ENCODE measurements around the gene PRKCZ. TPM values are rescaled to one million over a fixed set of nuclear protein-coding genes. Genes with fewer than 3 reads are reported as not detected.
"Not testable (repeated sequence)": the region's sequence is repeated elsewhere in the genome, so short reads cannot be mapped to it uniquely, and the experiment has no call there.

The PRKCZ gene
- polyA plus RNA-seq, 3 donors = 29.5 to 36.9 (median 34.5) TPM

DNA sequence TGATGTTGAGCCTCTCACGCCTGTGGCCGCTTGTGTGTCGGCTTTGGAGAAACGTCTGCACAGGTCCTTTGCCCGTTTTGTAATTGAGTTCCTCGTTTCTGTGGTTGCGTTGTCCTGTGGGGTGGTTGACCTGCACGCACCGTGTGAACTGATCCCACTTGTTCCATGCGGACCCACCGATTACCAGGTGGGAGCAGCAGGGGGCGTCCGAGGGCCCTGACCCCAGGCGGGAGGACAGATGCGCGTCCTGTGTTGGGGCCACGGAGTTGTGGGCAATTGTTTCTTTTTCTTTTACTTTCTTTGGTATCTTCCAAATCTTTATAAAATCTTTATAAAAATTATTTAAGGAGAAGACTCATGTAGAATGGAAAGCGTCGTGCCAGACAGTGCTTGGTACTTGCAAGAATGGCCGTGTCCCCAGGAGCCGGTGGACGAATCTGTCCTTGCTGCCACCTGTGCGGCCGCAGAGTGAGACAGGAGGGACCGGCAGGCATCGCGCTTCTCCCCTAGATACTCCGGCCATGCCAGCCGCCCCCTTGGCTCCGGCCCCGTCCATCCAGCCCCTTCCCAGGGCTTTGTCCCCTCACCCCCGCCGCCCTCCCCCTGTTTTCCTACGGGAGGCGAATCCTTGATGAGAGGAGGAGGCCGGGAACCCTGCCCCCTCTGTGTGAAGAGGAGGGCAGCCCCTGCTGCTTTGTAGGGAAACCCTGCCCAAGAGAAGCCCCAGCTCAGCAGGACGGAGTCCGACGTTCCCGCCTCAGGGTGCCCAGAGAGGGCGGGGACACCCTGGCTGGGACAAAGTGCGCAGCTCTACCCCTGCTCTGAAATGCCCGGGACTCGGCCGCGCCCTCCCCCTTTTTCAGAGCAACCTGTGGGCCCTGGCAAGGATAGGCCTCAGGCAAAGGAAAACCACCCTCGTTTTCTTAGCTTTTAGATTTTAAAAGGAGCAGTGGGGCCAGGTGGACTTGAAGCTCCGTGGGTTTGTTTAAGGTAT lies 41.7 kb downstream of the PRKCZ start:
- no peak for DNase-seq (ENCODE audit: extremely low read depth in 1 of 11, low read depth in 9 of 11, low spot score in 4 of 11)

DNA sequence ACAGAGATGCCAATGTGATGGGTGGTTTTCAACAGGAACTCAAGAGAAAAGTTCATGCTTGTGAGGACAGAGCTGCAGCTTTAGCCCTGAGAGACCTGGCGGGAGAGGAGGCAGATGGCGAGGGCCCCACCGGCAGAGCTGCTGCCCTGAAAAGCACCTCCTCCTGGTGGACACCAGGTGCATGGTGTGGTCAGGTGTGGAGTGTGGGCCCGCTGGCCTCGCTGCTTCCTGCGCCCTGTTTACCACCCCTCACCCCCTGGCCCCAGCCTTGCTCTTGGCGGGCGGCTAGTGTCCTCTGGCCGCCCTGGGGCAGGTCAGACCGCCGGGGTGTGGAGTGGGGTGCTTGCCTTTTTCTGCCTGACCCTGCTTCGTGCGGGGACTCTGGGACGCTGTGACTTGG lies 42.8 kb downstream of the PRKCZ start:
- DNase-seq (ENCODE audit: extremely low read depth in 1 of 11, low read depth in 9 of 11, low spot score in 4 of 11) = no peak

DNA sequence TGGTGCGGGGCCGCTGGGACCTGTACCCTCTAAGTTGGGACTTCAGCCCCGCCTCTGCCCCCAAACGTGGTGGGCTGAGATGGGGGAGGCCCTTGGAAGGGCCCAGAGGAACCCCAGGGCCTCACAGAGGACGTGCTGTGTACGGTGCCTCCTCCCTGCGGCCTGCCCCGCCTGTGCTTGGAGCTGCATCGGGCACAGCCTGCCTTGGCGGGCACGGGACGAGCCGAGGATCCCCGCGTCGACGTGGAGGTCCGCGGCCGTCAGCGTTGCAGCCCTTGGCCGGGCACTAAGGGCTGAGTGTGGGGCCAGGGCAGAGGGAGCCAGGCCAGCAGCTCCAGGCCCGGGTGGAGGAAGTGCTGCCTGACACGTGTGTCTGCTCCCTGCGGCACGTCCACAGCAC lies 43.4 kb downstream of the PRKCZ start:
- no peak for DNase-seq (ENCODE audit: extremely low read depth in 1 of 11, low read depth in 9 of 11, low spot score in 4 of 11)

DNA sequence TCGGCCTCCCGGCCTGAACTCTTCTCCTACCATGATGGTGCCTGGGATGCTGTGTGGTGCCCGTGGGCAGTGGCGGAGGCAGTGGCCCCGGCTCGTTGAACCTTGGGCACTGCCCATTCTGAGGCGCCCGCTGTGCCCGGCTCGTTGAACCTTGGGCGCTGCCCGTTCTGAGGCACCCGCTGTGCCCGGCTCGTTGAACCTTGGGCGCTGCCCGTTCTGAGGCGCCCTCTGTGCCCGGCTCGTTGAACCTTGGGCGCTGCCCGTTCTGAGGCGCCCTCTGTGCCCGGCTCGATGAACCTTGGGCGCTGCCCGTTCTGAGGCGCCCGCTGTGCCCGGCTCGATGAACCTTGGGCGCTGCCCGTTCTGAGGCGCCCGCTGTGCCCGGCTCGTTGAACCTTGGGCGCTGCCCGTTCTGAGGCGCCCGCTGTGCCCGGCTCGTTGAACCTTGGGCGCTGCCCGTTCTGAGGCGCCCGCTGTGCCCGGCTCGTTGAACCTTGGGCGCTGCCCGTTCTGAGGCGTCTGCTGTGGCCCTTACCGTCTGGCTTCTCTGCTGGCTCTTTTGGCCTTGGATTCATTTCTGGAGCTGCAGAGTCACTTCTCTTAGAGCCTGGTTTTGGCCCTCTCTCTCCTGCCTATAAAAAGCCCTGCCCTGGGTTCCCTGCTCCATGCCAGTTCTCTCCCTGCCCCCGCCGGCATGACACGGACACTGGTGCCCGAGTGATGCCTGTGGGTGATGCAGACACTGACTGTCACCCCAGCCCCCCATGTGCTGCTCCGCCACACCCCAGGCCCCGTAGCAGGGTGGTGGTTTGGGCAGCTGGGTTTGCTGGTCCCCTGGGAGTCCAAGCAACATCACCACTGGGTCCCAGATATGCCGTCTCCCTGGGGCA lies 44.3 kb downstream of the PRKCZ start:
- DNase-seq (ENCODE audit: extremely low read depth in 1 of 11, low read depth in 9 of 11, low spot score in 4 of 11) = not testable (repeated sequence)

DNA sequence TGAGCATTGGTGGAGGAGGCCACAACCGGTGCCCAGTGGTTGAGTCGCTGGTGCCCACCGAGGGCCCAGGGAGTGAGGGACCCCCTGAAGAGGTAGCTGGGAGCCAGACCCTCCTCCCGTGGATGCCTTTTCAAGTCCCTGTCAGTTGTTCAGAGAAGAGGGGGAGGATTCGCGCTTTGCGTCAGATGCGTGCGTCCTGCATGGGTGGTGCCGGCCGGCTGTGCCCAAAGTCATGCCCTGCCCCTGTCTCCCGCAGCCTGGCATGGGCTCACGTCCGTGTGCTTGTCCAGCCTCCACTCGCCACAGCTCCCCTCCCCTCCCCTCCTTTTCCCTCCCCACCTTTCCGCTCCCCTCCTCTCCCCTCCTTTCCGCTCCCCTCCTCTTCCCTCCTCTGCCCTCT lies 45.2 kb downstream of the PRKCZ start:
- DNase-seq (ENCODE audit: extremely low read depth in 1 of 11, low read depth in 9 of 11, low spot score in 4 of 11) = no peak

DNA sequence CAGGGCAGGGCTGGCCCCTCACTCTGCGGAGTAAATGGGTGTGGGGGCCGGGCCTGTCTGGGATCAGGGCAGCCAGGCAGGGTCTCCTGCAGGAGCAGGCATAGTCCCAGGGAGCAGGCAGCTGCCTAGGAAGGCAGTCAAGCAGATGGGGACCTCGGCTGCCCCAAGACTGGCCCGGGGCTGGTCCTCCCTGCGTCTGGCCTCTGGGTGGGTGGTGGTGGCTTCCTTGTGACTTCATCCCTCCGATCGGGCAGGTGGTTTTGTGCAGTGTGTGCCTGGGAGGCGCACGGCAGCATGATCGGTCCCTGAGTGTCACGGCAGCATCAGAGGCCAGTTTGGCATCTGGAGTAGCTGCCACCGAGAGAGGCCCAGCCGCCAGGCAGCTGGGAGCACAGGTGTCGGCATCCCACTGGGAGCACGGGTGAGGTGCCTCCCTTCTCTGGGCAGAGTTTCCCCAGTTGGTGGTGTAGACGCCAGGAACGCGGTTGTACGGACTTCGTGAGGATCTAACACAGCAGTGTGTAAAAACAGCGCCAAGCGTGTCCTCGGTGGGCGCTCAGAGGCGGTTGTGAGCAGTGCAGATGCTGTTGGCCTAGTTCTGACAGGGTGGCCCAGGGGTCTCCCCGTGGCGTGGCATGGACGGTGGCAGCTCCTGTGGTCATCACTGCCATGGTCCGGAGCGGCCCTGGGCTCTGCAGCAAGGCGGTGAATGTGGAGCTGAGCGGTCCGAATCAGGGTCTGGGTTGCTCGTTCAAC lies 45.9 kb downstream of the PRKCZ start:
- DNase-seq (ENCODE audit: extremely low read depth in 1 of 11, low read depth in 9 of 11, low spot score in 4 of 11) = no peak

DNA sequence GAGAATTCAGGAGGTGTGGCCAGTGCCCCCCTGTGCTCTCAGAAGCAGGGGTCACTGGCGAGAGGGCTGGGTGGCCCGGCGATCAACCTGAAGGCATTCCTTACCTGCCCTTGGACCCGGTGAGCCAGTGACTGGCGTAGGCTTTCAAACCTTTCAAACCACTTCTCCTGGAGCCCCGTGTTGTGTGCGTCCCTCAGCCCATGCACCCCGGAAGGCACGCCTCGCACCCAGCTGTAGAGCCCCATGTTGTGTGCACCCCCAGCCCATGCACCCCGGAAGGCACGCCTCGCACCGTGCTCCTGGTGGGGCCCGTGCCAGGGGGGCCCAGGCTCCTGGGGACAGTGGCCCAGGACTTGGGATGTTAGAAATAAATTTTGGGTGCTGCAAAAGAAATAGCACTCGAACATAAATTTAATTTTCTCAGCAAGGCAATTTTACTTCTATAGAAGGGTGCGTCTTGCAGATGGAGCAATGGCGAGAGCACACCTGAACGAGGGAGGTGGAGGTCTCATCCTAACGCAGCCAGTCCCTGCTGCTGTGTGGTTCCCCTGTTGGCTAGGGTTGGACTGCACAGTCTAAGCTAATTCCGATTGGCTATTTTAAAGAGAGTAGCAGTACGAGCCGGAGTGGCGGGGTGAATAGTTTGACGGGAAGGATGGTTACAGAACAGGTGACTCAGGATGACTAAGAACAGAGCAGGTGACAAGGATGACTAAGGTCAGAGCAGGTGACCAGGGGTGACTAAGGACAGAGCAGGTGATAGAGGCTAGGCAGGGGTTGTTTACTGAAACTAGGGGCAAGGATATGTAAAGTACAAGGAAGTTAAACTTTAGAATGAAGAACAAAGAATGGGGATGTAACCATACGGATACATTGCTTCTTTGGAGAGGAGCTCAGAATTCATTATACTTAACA lies 47.4 kb downstream of the PRKCZ start:
- no peak for DNase-seq (ENCODE audit: extremely low read depth in 1 of 11, low read depth in 9 of 11, low spot score in 4 of 11)

DNA sequence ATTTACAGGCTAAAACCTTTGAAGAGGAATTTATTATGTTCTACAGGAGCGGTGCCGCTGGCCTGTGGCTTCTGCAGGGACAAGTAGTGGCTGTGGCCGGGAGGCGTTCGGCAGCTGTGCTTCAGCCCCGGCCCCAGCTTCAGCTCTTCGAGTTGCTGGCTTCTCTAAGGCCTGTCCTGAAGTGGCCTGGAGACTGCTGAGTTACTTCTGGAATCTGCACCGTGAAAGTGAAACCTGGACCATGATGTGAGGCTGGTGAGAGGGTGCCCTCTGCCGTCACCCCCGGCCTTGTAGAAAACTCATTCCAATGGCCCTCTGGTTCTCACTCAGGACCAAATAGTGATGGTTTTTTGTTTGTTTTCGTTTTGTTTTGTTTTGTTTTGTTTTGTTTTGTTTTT lies 48.1 kb downstream of the PRKCZ start:
- no peak for DNase-seq (ENCODE audit: extremely low read depth in 1 of 11, low read depth in 9 of 11, low spot score in 4 of 11)

DNA sequence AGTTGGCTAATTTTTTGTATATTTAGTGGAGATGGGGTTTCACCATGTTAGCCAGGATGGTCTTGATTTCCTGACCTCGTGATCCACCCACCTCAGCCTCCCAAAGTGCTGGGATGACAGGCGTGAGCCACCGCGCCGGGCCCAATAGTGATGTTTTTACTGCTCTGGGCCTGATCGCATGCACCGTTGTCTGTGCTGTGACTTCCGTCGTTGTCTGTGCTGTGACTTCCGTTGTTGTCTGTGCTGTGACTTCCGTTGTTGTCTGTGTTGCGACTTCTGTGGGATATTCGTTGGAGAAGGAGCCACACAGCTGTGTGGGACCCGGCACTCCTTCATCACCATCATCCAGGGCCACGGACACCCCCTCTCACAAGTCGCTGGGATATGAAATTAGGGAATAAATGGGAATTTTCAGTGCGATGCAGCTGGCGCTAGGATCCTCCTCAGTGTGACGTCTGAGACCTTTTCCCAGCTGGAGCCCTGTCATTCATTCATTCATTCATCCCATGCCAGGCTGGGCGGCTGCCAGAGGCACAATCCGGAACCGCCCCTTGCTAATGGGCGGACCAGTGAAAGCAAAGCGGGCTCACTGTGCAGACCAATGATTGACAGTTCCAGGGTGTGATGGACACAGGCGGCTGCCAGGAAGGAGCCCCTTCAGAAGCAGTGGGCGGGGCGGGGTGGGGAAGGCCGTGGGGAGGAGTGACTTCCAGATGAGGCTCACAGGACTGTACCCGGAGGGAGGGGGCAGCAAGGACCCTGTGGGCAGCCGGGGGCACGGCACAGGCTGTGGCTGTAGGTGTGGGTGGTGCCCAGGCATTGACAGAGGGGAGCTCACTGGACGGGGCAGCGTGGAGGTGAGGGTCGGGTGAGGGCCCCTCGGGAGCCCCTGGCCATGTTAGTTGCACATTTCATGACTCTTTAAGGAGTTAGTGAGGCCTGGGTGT lies 48.9 kb downstream of the PRKCZ start:
- DNase-seq (ENCODE audit: extremely low read depth in 1 of 11, low read depth in 9 of 11, low spot score in 4 of 11) = no peak

DNA sequence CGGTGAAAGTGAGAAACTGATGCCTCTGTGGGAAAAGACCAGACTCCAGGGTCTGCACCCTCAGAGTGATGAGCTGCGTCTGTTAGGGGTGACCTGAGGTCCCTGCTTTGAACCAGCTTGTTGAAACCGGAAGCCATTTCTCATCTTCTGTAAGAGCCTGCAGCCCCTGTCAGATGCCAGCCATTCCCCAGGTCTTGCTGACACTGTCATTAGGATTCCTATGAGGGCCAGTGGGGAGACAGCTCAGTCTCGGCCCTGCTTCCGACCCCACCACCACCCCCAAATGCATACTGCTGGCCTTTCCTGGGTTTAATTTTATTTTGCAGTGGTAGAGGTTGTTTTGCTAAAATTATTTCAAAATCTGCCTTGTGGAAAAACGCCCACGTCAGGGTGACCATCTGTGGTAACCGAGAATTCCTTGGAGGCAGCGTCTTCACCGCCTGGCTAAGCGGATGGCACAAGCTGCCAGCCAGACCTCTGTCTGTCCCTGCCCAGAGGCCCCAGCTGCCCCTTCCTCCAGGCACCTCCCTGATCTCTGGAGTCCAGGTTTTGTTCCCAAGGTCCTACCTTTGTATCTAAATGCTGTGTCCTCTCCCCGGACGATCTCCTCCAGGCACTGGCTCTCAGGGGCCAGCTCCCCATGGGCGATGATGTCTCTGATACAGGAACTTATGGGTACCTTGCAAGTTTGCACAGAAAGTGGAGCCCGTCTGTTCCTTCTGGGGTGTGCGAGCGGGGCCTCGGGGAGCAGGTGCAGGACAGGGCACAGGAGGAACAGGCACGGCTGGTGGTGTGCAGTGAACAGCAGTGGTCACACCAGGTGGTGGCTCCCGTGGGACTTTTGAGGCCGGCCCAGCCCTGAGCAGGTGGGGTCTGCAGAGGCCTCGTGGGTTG lies 49.9 kb downstream of the PRKCZ start:
- no peak for DNase-seq (ENCODE audit: extremely low read depth in 1 of 11, low read depth in 9 of 11, low spot score in 4 of 11)

DNA sequence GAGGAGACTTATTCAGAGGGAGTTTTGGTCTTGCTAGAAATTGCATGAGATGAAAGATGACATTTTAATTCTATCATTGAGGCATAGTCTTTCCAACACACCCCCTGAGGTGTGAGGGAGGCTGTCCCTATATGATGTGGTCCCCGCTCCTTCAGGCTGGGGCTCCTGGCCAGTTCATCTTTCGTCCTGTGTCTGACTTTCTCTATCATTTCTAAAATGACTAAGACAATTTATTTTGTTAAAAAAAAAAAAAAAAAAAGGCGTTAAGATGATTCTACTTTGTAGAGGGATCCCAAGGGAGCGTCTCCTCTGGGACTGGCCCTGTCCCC lies 50.5 kb downstream of the PRKCZ start:
- DNase-seq (ENCODE audit: extremely low read depth in 1 of 11, low read depth in 9 of 11, low spot score in 4 of 11) = no peak

DNA sequence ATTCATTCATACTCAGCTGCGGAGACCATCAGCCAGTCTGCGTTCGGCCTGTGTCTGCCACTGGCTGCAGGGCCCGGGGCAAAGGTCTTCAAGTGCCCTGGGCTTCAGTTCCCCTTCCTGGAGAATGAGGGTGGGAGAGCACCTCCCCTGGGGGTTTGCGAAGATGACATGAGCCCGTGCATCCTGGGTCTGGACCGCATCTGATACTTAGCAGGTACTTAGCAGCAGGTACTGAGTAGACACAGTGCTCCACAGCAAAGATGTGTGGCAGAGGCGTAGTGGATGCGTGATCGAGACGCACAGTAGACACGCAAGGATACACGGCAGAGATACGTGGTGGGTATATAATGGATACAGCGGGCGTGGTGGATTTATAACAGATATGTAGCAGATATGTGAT lies 51.3 kb downstream of the PRKCZ start:
- no peak for DNase-seq (ENCODE audit: extremely low read depth in 1 of 11, low read depth in 9 of 11, low spot score in 4 of 11)

DNA sequence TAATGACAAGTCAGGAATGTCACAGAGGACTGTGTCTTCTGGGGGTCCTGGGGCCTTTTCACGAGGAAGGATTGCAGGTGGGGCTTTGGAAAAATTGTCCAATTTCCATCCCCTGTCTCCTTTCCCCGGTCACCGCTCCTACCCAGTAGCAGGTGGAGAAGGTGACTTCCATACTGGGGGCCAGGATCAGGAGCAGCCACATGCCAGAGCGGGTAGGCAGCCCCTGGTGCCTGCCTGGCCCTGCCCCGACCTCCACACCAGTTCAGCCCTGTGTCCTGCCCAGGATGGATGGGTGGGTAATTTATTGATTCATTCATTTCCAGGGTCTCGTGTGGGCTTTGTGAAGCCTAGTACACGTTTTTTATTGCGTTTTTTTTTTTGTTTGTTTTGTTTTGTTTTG lies 51.7 kb downstream of the PRKCZ start:
- DNase-seq (ENCODE audit: extremely low read depth in 1 of 11, low read depth in 9 of 11, low spot score in 4 of 11) = no peak

DNA sequence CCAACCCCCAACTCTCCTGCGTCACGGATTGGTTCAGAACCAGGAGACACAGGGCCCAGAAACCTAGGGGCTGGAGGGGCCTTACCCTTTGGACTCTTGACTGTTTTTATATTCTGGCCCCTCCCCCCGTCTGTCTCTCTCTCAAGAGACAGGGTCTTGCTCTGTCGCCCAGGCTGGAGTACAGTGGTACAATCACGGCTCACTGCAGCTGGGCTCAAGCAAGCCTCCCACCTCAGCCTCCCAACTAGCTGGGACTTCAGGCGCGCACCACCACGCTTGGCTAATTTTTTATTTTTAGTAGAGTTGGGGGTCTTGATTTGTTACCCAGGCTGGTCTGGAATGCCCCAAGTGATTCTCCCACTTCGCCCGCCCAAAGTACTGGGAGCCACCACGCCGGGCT lies 52.5 kb downstream of the PRKCZ start:
- DNase-seq (ENCODE audit: extremely low read depth in 1 of 11, low read depth in 9 of 11, low spot score in 4 of 11) = no peak

DNA sequence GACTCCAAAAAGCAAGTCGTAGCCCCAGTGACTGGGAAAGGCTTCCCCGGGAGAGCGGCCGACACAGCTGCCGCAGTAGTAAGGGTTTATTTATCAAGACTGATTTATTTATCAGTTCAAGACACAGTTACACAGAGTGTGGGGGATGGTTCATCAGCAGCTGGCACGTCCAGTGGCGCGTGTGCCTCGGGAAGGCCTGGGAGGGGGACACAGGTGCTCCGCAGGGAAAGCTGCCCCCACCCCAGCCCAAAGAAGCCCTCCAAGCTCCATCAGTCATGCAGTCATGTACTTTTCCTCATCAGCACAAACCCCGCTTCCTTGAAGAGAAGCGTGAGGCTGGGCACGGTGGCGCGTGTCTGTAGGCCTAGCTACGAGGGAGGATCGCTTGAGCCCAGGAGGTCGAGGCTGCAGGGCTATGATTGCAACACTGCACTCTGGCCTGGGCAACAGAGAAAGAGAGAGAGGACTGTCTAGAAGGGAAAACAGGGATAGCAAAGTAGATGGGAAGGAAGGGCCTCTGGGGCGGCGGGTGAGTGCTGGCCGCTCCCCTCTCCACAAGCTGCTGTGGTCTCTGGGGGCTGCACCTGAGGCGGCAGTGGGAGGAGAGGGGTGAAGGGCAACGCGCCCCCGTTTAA lies 53.2 kb downstream of the PRKCZ start:
- no peak for DNase-seq (ENCODE audit: extremely low read depth in 1 of 11, low read depth in 9 of 11, low spot score in 4 of 11)
